ENCODE measurements around the gene MIF4GD. TPM values are rescaled to one million over a fixed set of nuclear protein-coding genes. Genes with fewer than 3 reads are reported as not detected.

The MIF4GD gene
- total and polyA plus RNA-seq, 9 of the 15 experiments (the other 6 are each of a cell fraction or from before 2014, with no cell fraction given), result 11.8 to 63.8 (median 28.1) TPM

- no peak for TF ChIP-seq ZKSCAN1 (IDR thresholded peaks at IDR 0.05; ENCODE audit: low read depth, low read length)
- no peak for TF ChIP-seq RHOXF2B (CRISPR knock-in tag; conservative IDR thresholded peaks at IDR 0.05)
- no peak for TF ChIP-seq NCOA2 (IDR thresholded peaks at IDR 0.05; ENCODE audit: partially characterized antibody in 2 of 2)
- peak; percentile 63; the same call in 1 of the 2 replicates for TF ChIP-seq SMARCA5 (IDR thresholded peaks at IDR 0.05)
- peak; percentile 43 to 93 for TF ChIP-seq RAD21 (CRISPR knock-in tag; conservative IDR thresholded peaks at IDR 0.05 in 1 of 2, IDR thresholded peaks at IDR 0.05 in 1 of 2)
- TF ChIP-seq ZNF324 (CRISPR knock-in tag; IDR thresholded peaks at IDR 0.05), result no peak
- no peak for TF ChIP-seq ZNF274 (IDR thresholded peaks at IDR 0.05; ENCODE audit: borderline replicate concordance, low read depth, low read length)
- peak in 1 of 2 experiments; percentile 24; a peak in 1 of 4 replicates for TF ChIP-seq SIN3A (IDR thresholded peaks at IDR 0.05; ENCODE audit: borderline replicate concordance in 2 of 2, control insufficient read depth in 1 of 2, low read depth in 2 of 2, low read length in 2 of 2)
- no peak for TF ChIP-seq SP2 (IDR thresholded peaks at IDR 0.05; ENCODE audit: extremely low read depth, low read depth, low read length, poor library complexity, severe bottlenecking)
- no peak; the same call in 1 of the 2 replicates for TF ChIP-seq ZNF561 (CRISPR knock-in tag; conservative IDR thresholded peaks at IDR 0.05)
- no peak for TF ChIP-seq ZBTB9 (CRISPR knock-in tag; IDR thresholded peaks at IDR 0.05)
- no peak for TF ChIP-seq POLR2A (conservative IDR thresholded peaks at IDR 0.05)
- peak; percentile 38 for TF ChIP-seq HCFC1 (IDR thresholded peaks at IDR 0.05; ENCODE audit: low read depth, low read length)
- no peak for TF ChIP-seq CREBBP (IDR thresholded peaks at IDR 0.05; ENCODE audit: low read depth, low read length)
- TF ChIP-seq MLLT1 (IDR thresholded peaks at IDR 0.05), result peak in 1 of 2 experiments; percentile 77; a peak in 1 of 4 replicates
- TF ChIP-seq E2F4 (CRISPR knock-in tag; IDR thresholded peaks at IDR 0.05; ENCODE audit: low read depth), result no peak
- TF ChIP-seq SMAD4 (CRISPR knock-in tag; conservative IDR thresholded peaks at IDR 0.05), result no peak
- peak; percentile 41; the same call in 1 of the 2 replicates for TF ChIP-seq DEAF1 (CRISPR knock-in tag; IDR thresholded peaks at IDR 0.05)
- TF ChIP-seq ZNF668 (CRISPR knock-in tag; IDR thresholded peaks at IDR 0.05), result no peak
- no peak for TF ChIP-seq DACH1 (IDR thresholded peaks at IDR 0.05; ENCODE audit: partially characterized antibody)
- no peak for TF ChIP-seq MCM3 (IDR thresholded peaks at IDR 0.05)
- TF ChIP-seq ZNF79 (CRISPR knock-in tag; IDR thresholded peaks at IDR 0.05; ENCODE audit: low read depth), result no peak
- TF ChIP-seq NFIX (CRISPR knock-in tag; IDR thresholded peaks at IDR 0.05; ENCODE audit: low read depth), result no peak
- peak; percentile 38; the same call in 1 of the 2 replicates for TF ChIP-seq ZNF431 (CRISPR knock-in tag; IDR thresholded peaks at IDR 0.05)
Measured at GRCh38 chr17:75240394-75241142, 30.5 kb downstream of the MIF4GD start (continued).

Data from K562 (cell line).